DLD1 (cell line): Measurements from ENCODE around the gene ZNF154.

ENCODE experiments used
- in situ Hi-C: cut with HindIII; loops from 2 replicates; pipeline ENCODE4 v1.10.0; 2017; ENCODE audit warnings: low sequenced_read_pairs

Gene ZNF154

GRCh38 chr19:57682226-57682766, 26.7 kb downstream of the ZNF154 start:
- in situ Hi-C loops: no loop called here

- in situ Hi-C loops: no loop called here
These were observed 33.1 kb downstream of the ZNF154 start for GRCh38 chr19:57675881-57676280.

GRCh38 chr19:57672466-57672865, 36.5 kb downstream of the ZNF154 start:
- in situ Hi-C loops: no loop called here

- in situ Hi-C loops: no loop called here
These were observed 37.7 kb downstream of the ZNF154 start for GRCh38 chr19:57671124-57671895.

GRCh38 chr19:57668635-57669034, 40.4 kb downstream of the ZNF154 start, which contains the start of gene ZSCAN4:
TSS of gene ZSCAN4 (plus strand) at chr19:57668935. CDS start at chr19:57676146, 7,211 bp downstream.
- in situ Hi-C loops: no loop called here

- in situ Hi-C loops: no loop called here
These were observed 41.8 kb downstream of the ZNF154 start for GRCh38 chr19:57667228-57667627.

- in situ Hi-C loops: no loop called here
These were observed 43.7 kb downstream of the ZNF154 start for GRCh38 chr19:57665261-57665806.

- in situ Hi-C loops: no loop called here
These were observed 44.5 kb downstream of the ZNF154 start for GRCh38 chr19:57664269-57665127.

GRCh38 chr19:57656346-57656745, 52.7 kb downstream of the ZNF154 start:
- in situ Hi-C loops: no loop called here

- in situ Hi-C loops: no loop called here
These were observed 53.6 kb downstream of the ZNF154 start for GRCh38 chr19:57655443-57655842.

GRCh38 chr19:57653689-57654088, 55.3 kb downstream of the ZNF154 start:
- in situ Hi-C loops: no loop called here

- in situ Hi-C loops: no loop called here
These were observed 57.4 kb downstream of the ZNF154 start for GRCh38 chr19:57651654-57651996.

GRCh38 chr19:57648331-57649003, 60.5 kb downstream of the ZNF154 start:
- in situ Hi-C loops: no loop called here
